Glutamatergic neuron (in vitro differentiated cells): ENCODE measurements around the gene LIPC. TPM values are rescaled to one million over a fixed set of nuclear protein-coding genes. Genes with fewer than 3 reads are reported as not detected.
A peak's percentile ranks its signal among the peaks of the same experiment; 100 is the strongest.

Source experiments
- DNase-seq: peaks from one replicate; pipeline ENCODE4 v3.0.0; 2022
- H3K27ac Mint-ChIP-seq: one replicate; pipeline ENCODE4 v1.8.0; 2020; ENCODE audit warnings: mild to moderate bottlenecking, mixed read lengths, inconsistent platforms; ENCODE audit not compliant: unreplicated experiment
- H3K27me3 Mint-ChIP-seq: one replicate; pipeline ENCODE4 v1.8.0; 2020; ENCODE audit warnings: mild to moderate bottlenecking, moderate library complexity, mixed read lengths, inconsistent platforms; ENCODE audit not compliant: unreplicated experiment
- H3K36me3 Mint-ChIP-seq: one replicate; pipeline ENCODE4 v1.8.0; 2020; ENCODE audit warnings: mild to moderate bottlenecking, mixed read lengths, inconsistent platforms; ENCODE audit not compliant: unreplicated experiment
- H3K4me1 Mint-ChIP-seq: one replicate; pipeline ENCODE4 v1.8.0; 2020; ENCODE audit warnings: mild to moderate bottlenecking, low read depth, mixed read lengths, inconsistent platforms; ENCODE audit not compliant: unreplicated experiment
- H3K4me3 Mint-ChIP-seq: one replicate; pipeline ENCODE4 v1.8.0; 2020; ENCODE audit warnings: mild to moderate bottlenecking, mixed read lengths, inconsistent platforms; ENCODE audit not compliant: unreplicated experiment
- H3K9me3 Mint-ChIP-seq: one replicate; pipeline ENCODE4 v1.8.0; 2020; ENCODE audit warnings: mild to moderate bottlenecking, moderate library complexity, mixed read lengths, inconsistent platforms; ENCODE audit not compliant: unreplicated experiment
- total RNA-seq: library from RNA; stranded (reverse); fragmentation: NEBNext Ultra II Directional; extraction: Animal tissue kit (Norgen Biotek cat#: 25700); gene quantifications from one replicate; pipeline ENCODE4 v1.2.1, GENCODE V29; 2021; ENCODE audit not compliant: unreplicated experiment
- TF ChIP-seq, protein P1 (sequence below): fragments of 200-600 bp; sonication (generic); IDR thresholded peaks from one replicate; pipeline ENCODE4 v1.5.0; 2021; ENCODE audit not compliant: partially characterized antibody, unreplicated experiment

LIPC gene
- total RNA-seq, 1 donor from 2014 or later, result not detected

DNA sequence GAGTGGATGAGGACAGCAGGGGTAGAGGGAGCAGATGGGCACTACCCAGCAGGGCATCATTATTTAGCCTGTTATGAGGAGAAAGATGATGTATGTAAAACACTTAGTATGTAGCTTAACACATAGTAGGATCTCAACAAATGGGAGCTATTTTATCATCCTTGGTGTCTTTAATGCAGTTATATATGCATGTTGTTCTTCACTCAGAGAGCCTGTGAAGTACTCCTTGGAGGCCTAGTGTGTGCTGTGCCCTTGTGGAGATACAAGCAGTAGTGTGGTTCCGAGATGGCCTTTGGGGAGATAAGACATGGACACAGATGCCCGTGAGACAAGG lies 124.2 kb downstream of the LIPC start:
- Mint-ChIP-seq H3K36me3 (no peaks in the 10 kb centered on the region), H3K4me3 (peak overlapping the region; percentile 20), H3K9me3 (peaks cover 6% of the 10 kb centered on the region), H3K4me1 (peaks cover 24% of the 10 kb centered on the region), H3K27me3 (peaks cover 2% of the 10 kb centered on the region), H3K27ac (peak overlapping the region; percentile 72)
- TF ChIP-seq, protein P1, sequence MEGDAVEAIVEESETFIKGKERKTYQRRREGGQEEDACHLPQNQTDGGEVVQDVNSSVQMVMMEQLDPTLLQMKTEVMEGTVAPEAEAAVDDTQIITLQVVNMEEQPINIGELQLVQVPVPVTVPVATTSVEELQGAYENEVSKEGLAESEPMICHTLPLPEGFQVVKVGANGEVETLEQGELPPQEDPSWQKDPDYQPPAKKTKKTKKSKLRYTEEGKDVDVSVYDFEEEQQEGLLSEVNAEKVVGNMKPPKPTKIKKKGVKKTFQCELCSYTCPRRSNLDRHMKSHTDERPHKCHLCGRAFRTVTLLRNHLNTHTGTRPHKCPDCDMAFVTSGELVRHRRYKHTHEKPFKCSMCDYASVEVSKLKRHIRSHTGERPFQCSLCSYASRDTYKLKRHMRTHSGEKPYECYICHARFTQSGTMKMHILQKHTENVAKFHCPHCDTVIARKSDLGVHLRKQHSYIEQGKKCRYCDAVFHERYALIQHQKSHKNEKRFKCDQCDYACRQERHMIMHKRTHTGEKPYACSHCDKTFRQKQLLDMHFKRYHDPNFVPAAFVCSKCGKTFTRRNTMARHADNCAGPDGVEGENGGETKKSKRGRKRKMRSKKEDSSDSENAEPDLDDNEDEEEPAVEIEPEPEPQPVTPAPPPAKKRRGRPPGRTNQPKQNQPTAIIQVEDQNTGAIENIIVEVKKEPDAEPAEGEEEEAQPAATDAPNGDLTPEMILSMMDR, result no peak
- no peak for DNase-seq

DNA sequence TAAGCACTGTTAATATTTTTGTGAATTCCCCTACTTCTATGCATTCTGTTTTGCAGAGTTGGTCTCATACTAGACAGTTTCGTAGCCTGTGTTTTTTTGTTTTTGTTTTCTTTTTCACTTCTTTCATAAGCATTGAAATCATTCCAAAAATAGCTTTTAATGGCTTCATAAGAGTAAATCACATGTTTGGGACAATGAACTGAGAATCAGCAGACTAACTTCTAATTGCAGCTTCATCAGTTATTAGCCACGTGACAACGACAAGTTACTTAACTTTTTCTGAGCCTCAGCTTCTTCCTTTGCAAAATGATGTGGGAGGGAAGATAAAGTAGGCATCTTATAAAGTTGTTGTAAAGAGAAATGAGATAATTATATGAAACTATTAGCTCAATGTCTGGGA lies 124.8 kb downstream of the LIPC start:
- H3K4me3 Mint-ChIP-seq, result no peak overlapping the region
- H3K27ac Mint-ChIP-seq, result peak overlapping the region; percentile 72
- TF ChIP-seq, protein P1, result no peak
- peaks cover 6% of the 10 kb centered on the region for H3K9me3 Mint-ChIP-seq
- H3K4me1 Mint-ChIP-seq, result peaks cover 27% of the 10 kb centered on the region
- no peaks in the 10 kb centered on the region for H3K36me3 Mint-ChIP-seq
- DNase-seq, result no peak
- peaks cover 1% of the 10 kb centered on the region for H3K27me3 Mint-ChIP-seq

- no peak for DNase-seq
- Mint-ChIP-seq H3K4me3 (no peak overlapping the region), H3K27ac (no peak overlapping the region), H3K4me1 (peaks cover 41% of the 10 kb centered on the region), H3K9me3 (peaks cover 8% of the 10 kb centered on the region), H3K27me3 (peaks cover 3% of the 10 kb centered on the region), H3K36me3 (no peaks in the 10 kb centered on the region)
- TF ChIP-seq, protein P1, result no peak
These were observed 127.0 kb downstream of the LIPC start for GRCh38 chr15:58558777-58559176.

DNA sequence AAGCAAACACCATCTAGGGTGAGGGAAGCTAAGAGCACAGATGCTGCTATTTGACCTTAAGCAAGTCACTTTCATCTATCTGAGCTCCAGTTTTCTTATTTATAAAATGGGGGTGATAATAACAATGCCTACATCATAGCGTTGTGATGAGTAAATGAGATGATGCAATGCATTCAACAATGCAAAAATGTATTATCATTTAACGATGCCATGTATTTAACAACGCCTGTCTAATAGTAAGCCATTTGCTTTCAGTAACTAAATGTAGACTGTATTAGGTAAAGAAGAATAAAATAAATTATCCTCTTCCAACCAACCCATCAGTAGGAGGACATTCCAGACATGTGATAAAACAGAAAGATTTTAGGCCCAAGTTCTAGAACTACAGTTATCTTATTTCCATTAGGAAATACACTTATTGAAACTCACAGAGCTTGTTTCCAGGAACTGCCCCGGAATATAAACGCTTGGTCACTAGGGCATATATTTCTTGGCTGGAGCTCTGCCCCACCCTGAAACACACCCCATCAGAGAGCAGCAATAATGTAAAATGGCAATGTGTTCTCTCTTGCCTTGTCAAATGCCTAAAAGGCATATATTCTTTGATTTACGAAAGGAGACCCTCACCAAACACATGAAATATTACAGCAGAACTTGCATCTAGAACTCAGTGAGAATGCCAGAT lies 128.3 kb downstream of the LIPC start:
- Mint-ChIP-seq H3K27me3 (peaks cover 2% of the 10 kb centered on the region), H3K27ac (no peak overlapping the region), H3K4me3 (no peak overlapping the region), H3K36me3 (no peaks in the 10 kb centered on the region), H3K9me3 (peaks cover 13% of the 10 kb centered on the region), H3K4me1 (peaks cover 40% of the 10 kb centered on the region)
- no peak for DNase-seq
- TF ChIP-seq, protein P1, result no peak

GRCh38 chr15:58561321-58561720 lies 129.5 kb downstream of the LIPC start:
- no peak overlapping the region for H3K27ac Mint-ChIP-seq
- TF ChIP-seq, protein P1, result no peak
- no peaks in the 10 kb centered on the region for H3K36me3 Mint-ChIP-seq
- H3K9me3 Mint-ChIP-seq, result peaks cover 10% of the 10 kb centered on the region
- H3K27me3 Mint-ChIP-seq, result peaks cover 2% of the 10 kb centered on the region
- no peak overlapping the region for H3K4me3 Mint-ChIP-seq
- peaks cover 38% of the 10 kb centered on the region for H3K4me1 Mint-ChIP-seq
- no peak for DNase-seq
